Measurements from ENCODE around the gene SGMS1. TPM values are rescaled to one million over a fixed set of nuclear protein-coding genes. Genes with fewer than 3 reads are reported as not detected.
"Not testable (repeated sequence)": the region's sequence is repeated elsewhere in the genome, so short reads cannot be mapped to it uniquely, and the experiment has no call there.

Gene SGMS1
- total RNA-seq, 4 donors from 2014 or later: 64.3 to 132 (median 87.0) TPM

- Histone ChIP-seq H3K36me3 (no peaks in the 10 kb centered on the region), H3K9me3 (no peaks in the 10 kb centered on the region), H3K27ac (replicated peaks in 1 of 4) (peak overlapping the region; percentile 58 to 78 (median 64)), H3K27me3 (no peaks in the 10 kb centered on the region), H3K4me3 (no peak overlapping the region), H3K4me1 (peaks cover 13 to 44% (median 36%) of the 10 kb centered on the region in 4 donors)
- DNase-seq (ENCODE audit: extremely low spot score): no peak
- 96% methylated on average over 1 of the region's 1 CpG for WGBS
- no peak for TF ChIP-seq POLR2AphosphoS5 (IDR thresholded peaks at IDR 0.05)
- TF ChIP-seq POLR2A (IDR thresholded peaks at IDR 0.05; ENCODE audit: low read depth): no peak
- TF ChIP-seq CTCF (IDR thresholded peaks at IDR 0.05): no peak
- TF ChIP-seq EP300 (IDR thresholded peaks at IDR 0.05): no peak
- intact Hi-C loops (cut with DNase I): no loop called here
Observed at GRCh38 chr10:50498465-50498864, 125.3 kb downstream of the SGMS1 start.

- Histone ChIP-seq H3K27ac (replicated peaks in 1 of 4) (peak overlapping the region; percentile 58 to 78 (median 64)), H3K4me3 (peak overlapping the region in 1 of 4 donors; percentile 21), H3K4me1 (peaks cover 13 to 42% (median 36%) of the 10 kb centered on the region in 4 donors), H3K9me3 (no peaks in the 10 kb centered on the region), H3K36me3 (no peaks in the 10 kb centered on the region), H3K27me3 (no peaks in the 10 kb centered on the region)
- no peak for TF ChIP-seq CTCF (IDR thresholded peaks at IDR 0.05)
- TF ChIP-seq EP300 (IDR thresholded peaks at IDR 0.05): no peak
- no peak for TF ChIP-seq POLR2A (IDR thresholded peaks at IDR 0.05; ENCODE audit: low read depth)
- peak in 1 of 2 donors; percentile 59 for TF ChIP-seq POLR2AphosphoS5 (IDR thresholded peaks at IDR 0.05)
- DNase-seq (ENCODE audit: extremely low spot score): no peak
- intact Hi-C loops (cut with DNase I): no loop called here
Observed at GRCh38 chr10:50497758-50498157, 126.0 kb downstream of the SGMS1 start.

- 84% methylated on average over 2 of the region's 2 CpGs for WGBS
- no peak for TF ChIP-seq CTCF (IDR thresholded peaks at IDR 0.05)
- TF ChIP-seq POLR2A (IDR thresholded peaks at IDR 0.05; ENCODE audit: low read depth): no peak
- TF ChIP-seq EP300 (IDR thresholded peaks at IDR 0.05): no peak
- TF ChIP-seq POLR2AphosphoS5 (IDR thresholded peaks at IDR 0.05): no peak
- no peak overlapping the region for H3K27ac ChIP-seq (replicated peaks in 1 of 4)
Observed at GRCh38 chr10:50496228-50496627, 127.5 kb downstream of the SGMS1 start.

GRCh38 chr10:50490241-50490640, 133.5 kb downstream of the SGMS1 start:
- Histone ChIP-seq H3K27me3 (no peaks in the 10 kb centered on the region), H3K4me3 (no peak overlapping the region), H3K4me1 (no peaks in the 10 kb centered on the region), H3K36me3 (no peaks in the 10 kb centered on the region), H3K27ac (replicated peaks in 1 of 4) (no peak overlapping the region), H3K9me3 (no peaks in the 10 kb centered on the region)
- TF ChIP-seq EP300 (IDR thresholded peaks at IDR 0.05): no peak
- TF ChIP-seq POLR2AphosphoS5 (IDR thresholded peaks at IDR 0.05): no peak
- TF ChIP-seq CTCF (IDR thresholded peaks at IDR 0.05): no peak
- TF ChIP-seq POLR2A (IDR thresholded peaks at IDR 0.05; ENCODE audit: low read depth): no peak
- 95% methylated on average over 5 of the region's 5 CpGs for WGBS
- intact Hi-C loops (cut with DNase I): no loop called here
- DNase-seq (ENCODE audit: extremely low spot score): no peak

More at GRCh38 chr10:50496228-50496627, 127.5 kb downstream of the SGMS1 start:
- no peaks in the 10 kb centered on the region for H3K9me3 ChIP-seq
- DNase-seq (ENCODE audit: extremely low spot score): no peak
- no peaks in the 10 kb centered on the region for H3K36me3 ChIP-seq
- no peak overlapping the region for H3K4me3 ChIP-seq
- H3K27me3 ChIP-seq: no peaks in the 10 kb centered on the region
- intact Hi-C loops (cut with DNase I): no loop called here
- peaks cover 13 to 27% (median 26%) of the 10 kb centered on the region in 4 donors for H3K4me1 ChIP-seq

- H3K4me3 ChIP-seq; H3K27ac ChIP-seq (replicated peaks in 1 of 4); intact Hi-C loops (cut with DNase I); H3K4me1 ChIP-seq; DNase-seq (ENCODE audit: extremely low spot score); H3K36me3 ChIP-seq; H3K27me3 ChIP-seq: not testable (repeated sequence)
- 85% methylated on average over 1 of the region's 1 CpG for WGBS
- peaks cover 0 to 17% (median 6%) of the 10 kb centered on the region in 4 donors for H3K9me3 ChIP-seq
Observed at GRCh38 chr10:50484550-50484949, 139.2 kb downstream of the SGMS1 start.
